GM13976 (cell line): ENCODE data around the gene BRSK1.

Source experiments
- DNase-seq: peaks from one replicate; pipeline ENCODE4 v3.0.0; 2012; ENCODE audit warnings: low spot score
- CTCF ChIP-seq: IDR thresholded peaks from 2 replicates; pipeline ENCODE4 v1.5.1; 2012; ENCODE audit warnings: borderline replicate concordance, mild to moderate bottlenecking; ENCODE audit not compliant: insufficient read depth; ENCODE audit errors: extremely low read depth, missing control alignments, control extremely low read depth
- in situ Hi-C: fragments of 300-500 bp; cut with MboI; formaldehyde crosslinking; loops from one replicate; pipeline ENCODE4 v1.12.0; 2022; ENCODE audit warnings: low sequenced_read_pairs, mixed read lengths, inconsistent platforms; ENCODE audit not compliant: unreplicated experiment

BRSK1 gene

DNA sequence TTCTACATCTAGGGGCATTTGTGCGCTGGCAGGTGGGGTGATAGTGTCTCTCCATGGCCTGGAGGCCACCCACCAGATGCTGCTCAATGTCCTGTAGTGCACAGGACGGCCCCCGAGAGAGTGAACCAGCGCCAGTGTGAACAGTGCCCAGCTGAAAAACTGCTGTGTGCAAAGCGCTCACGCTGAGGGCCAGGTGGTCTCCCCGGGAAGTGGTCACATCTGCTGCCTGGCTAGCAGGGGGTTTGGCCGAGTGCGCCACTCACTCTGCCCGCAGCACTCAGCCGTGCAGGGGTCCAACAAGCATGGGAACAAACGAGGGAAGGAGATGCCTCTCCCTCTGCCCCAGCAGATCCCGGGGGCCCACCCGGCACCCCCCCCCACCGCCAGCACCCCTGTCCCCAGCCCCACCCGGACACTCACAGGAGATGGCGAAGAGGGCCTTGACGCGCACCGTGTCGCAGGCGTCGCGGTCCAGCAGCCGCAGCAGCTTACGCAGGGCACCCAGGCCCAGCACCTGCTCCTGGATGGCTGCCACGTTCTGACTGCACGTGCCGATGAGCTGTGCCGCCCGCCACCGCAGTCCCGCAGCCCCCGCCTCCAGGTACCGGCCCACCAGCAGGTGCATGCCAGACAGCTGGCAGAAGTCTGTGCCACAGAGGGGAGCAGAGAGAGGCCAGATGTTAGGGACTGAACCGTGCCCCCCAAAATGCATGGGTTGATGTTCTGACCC is 9.7 kb upstream of the BRSK1 start:
- in situ Hi-C loops, result no loop called here
- TF ChIP-seq CTCF, result no peak
- no peak for DNase-seq

GRCh38 chr19:55275851-55276719 is 7.7 kb upstream of the BRSK1 start:
- peak; percentile 73 for DNase-seq
- TF ChIP-seq CTCF, result no peak
- in situ Hi-C loops, result no loop called here

DNA sequence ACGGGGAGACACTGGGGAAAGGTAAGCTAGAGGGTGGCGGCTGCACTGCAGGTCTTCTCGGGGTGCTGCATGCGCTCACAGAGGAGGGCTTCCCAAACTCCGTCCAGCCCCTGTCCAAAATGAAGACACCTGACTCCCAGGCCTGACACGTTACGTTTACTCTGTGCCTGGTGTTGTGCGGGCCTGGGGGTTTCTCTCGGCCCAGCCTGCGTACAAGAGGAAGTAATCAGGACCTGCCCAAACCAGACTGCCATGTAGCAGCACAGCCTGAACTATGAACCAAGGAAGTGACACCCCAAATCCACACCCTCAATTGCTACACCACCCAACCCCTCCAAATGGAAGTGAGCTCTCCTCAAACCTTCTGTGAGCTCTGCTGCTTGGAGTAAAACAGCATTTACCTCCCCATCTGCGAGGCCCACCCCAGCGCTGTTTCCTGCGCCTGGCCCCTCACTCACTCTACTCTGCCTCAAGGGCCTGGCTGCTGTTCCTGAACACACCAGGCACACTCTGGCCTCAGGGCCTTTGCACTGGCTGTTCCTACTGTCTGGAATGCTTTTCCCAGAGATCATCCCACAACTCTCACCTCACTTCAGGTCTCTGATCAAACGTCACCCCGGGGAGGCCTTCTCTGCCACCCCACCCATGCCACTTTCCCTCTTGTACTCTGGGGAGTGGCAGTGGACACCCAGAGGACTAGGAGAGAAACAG is 6.9 kb upstream of the BRSK1 start:
- DNase-seq, result peak; percentile 31
- in situ Hi-C loops, result no loop called here
- TF ChIP-seq CTCF, result no peak

DNA sequence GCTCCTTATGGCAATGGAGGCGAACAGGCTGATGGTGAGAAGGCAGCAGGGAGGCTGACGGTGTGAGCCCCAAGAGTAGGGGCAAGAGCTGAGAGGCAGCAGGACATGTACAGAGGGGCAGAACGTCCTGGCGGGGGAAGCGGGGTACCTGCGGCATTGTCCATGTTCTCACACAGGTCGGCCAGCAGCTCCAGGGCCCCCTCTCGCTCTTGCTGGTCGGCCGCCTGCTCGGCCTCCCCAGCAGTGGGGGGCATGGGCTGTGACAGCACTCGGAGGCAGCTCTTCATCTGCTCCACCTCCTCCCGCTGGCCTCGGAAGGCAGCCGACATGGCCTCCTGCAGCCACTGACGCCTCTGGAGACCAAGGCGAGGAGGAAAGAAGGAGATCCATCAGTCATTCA is 6.3 kb upstream of the BRSK1 start:
- no peak for TF ChIP-seq CTCF
- no peak for DNase-seq

GRCh38 chr19:55278391-55279135 is 5.2 kb upstream of the BRSK1 start:
- in situ Hi-C loops, result no loop called here
- TF ChIP-seq CTCF, result no peak

More for the DNA sequence above, 6.3 kb upstream of the BRSK1 start:
- in situ Hi-C loops, result no loop called here

GRCh38 chr19:55279340-55279739 is 4.5 kb upstream of the BRSK1 start:
- no peak for TF ChIP-seq CTCF
- in situ Hi-C loops, result no loop called here
- DNase-seq, result no peak

More at GRCh38 chr19:55278391-55279135, 5.2 kb upstream of the BRSK1 start:
- no peak for DNase-seq
